Esophagus squamous epithelium (tissue), 5 donors: Measurements from ENCODE around the gene SPAG8. TPM values are rescaled to one million over a fixed set of nuclear protein-coding genes. Genes with fewer than 3 reads are reported as not detected.

Experiments
- DNase-seq: peaks from one replicate; lab custom pipeline; 2025; lab: John Stamatoyannopoulos, UW
- H3K27ac ChIP-seq, 4 donors: fragments of 200-600 bp; sonication (generic); one replicate each; pipeline ENCODE4 v1.5.1; 2016 to 2019; ENCODE audit warnings: mild to moderate bottlenecking in 1 of 4
- H3K27me3 ChIP-seq, 4 donors: fragments of 200-600 bp; sonication (generic); 1 replicate in 3 of 4; 2 replicates in 1 of 4; pipeline versions ENCODE4 v1.5.1 to v1.6.0; 2017 to 2021; ENCODE audit warnings: antibody characterized with exemption in 1 of 4
- H3K36me3 ChIP-seq, 3 donors: fragments of 200-600 bp; sonication (generic); one replicate each; pipeline ENCODE4 v1.5.1; 2016 to 2019
- H3K4me1 ChIP-seq, 3 donors: fragments of 200-600 bp; sonication (generic); one replicate each; pipeline ENCODE4 v1.5.1; 2017 to 2019
- H3K4me3 ChIP-seq, 4 donors: fragments of 200-600 bp; sonication (generic); 1 replicate in 3 of 4; 2 replicates in 1 of 4; pipeline ENCODE4 v1.5.1; 2016 to 2019; ENCODE audit warnings: mild to moderate bottlenecking in 2 of 4, moderate library complexity in 1 of 4
- H3K9me3 ChIP-seq, 3 donors: fragments of 200-600 bp; sonication (generic); one replicate each; pipeline ENCODE4 v1.5.1; 2016 to 2019
- POLR2A ChIP-seq, 4 donors: fragments of 450-650 bp; IDR thresholded peaks; one replicate each; pipeline ENCODE4 v1.6.1; 2017; ENCODE audit warnings: antibody characterized with exemption in 4 of 4, mild to moderate bottlenecking in 4 of 4, moderate library complexity in 3 of 4
- WGBS, 2 donors: methylation state at CpG; one replicate each; pipeline ENCODE4 v1.1.5; 2018; 5-methylcytosine and 5-hydroxymethylcytosine counted together
- intact Hi-C: fragments of 100-400 bp; cut with DNase I; formaldehyde crosslinking; loops from one replicate; pipeline ENCODE4 v1.15.0; 2022
- total RNA-seq, 4 donors: library from RNA; depleted of rRNA; stranded (reverse); fragments of >200 nt; gene quantifications; one replicate each; pipeline ENCODE4 v1.1.0, GENCODE V29; 2016
- TF ChIP-seq, protein P1 (sequence below), 6 experiments: fragments of 450-650 bp in 4 of 6; fragments of 200-600 bp in 2 of 6; sonication (generic) in 2 of 6; IDR thresholded peaks; one replicate each; pipeline ENCODE4 v1.5.1; 2016 to 2019; ENCODE audit warnings: antibody characterized with exemption in 6 of 6, mild to moderate bottlenecking in 4 of 6, moderate library complexity in 4 of 6
- donor health status: DM: yes; HTN: yes; CAD: no.

SPAG8 gene, protein sequence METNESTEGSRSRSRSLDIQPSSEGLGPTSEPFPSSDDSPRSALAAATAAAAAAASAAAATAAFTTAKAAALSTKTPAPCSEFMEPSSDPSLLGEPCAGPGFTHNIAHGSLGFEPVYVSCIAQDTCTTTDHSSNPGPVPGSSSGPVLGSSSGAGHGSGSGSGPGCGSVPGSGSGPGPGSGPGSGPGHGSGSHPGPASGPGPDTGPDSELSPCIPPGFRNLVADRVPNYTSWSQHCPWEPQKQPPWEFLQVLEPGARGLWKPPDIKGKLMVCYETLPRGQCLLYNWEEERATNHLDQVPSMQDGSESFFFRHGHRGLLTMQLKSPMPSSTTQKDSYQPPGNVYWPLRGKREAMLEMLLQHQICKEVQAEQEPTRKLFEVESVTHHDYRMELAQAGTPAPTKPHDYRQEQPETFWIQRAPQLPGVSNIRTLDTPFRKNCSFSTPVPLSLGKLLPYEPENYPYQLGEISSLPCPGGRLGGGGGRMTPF
- total RNA-seq = not detected

DNA sequence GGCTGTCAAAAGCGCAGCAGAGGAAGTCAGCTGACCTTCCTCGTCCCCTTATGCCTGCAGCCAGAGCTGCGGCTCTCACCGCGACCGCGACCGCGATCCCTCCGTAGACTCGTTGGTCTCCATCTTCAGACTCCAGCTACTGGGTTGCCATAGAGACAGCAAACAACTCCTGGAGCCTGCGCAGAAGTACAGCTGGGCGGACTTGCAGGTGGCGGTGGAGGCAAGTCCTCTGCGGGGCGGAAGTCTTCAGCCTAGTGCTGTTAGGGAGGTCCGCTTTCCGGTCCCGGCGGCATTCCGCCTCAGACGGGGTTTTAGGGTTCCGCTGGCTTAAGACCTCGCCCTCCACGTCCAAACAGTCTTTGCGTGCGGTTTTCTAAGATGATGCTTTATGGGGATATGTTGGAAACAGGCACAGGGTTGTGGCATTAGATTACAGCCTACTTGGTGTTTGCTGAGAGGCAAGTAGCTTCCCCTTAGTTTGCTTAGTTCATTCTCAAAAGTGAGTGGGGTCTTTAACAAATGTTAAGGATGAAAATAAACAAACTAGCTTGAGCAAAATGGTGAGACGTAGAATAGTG, at the start of gene SPAG8:
SPAG8 (minus strand) TSS at position 238 of the 578 bp plus-strand sequence; CDS start at position 123, 115 bp downstream.
- H3K27ac ChIP-seq = peak within 1 kb of the TSS; percentile 45 to 99 (median 85)
- peak within 1 kb of the TSS; percentile 20 to 66 (median 52) for H3K4me3 ChIP-seq
- 3% methylated on average over 12 to 13 of the region's 28 CpGs for WGBS, 2 donors
- H3K36me3 ChIP-seq = peaks cover 0 to 18% (median 0%) of the 10 kb centered on the region in 3 donors
- intact Hi-C loops = no loop called here
- peaks cover 11 to 49% (median 28%) of the 10 kb centered on the region in 3 donors for H3K4me1 ChIP-seq
- H3K9me3 ChIP-seq = no peaks in the 10 kb centered on the region
- no peaks in the 10 kb centered on the region for H3K27me3 ChIP-seq
- peak; percentile 82 for DNase-seq
- TF ChIP-seq, protein P1, sequence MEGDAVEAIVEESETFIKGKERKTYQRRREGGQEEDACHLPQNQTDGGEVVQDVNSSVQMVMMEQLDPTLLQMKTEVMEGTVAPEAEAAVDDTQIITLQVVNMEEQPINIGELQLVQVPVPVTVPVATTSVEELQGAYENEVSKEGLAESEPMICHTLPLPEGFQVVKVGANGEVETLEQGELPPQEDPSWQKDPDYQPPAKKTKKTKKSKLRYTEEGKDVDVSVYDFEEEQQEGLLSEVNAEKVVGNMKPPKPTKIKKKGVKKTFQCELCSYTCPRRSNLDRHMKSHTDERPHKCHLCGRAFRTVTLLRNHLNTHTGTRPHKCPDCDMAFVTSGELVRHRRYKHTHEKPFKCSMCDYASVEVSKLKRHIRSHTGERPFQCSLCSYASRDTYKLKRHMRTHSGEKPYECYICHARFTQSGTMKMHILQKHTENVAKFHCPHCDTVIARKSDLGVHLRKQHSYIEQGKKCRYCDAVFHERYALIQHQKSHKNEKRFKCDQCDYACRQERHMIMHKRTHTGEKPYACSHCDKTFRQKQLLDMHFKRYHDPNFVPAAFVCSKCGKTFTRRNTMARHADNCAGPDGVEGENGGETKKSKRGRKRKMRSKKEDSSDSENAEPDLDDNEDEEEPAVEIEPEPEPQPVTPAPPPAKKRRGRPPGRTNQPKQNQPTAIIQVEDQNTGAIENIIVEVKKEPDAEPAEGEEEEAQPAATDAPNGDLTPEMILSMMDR (IDR thresholded peaks at IDR 0.05) = peak in 1 of 6 experiments; percentile 29
- TF ChIP-seq POLR2A (IDR thresholded peaks at IDR 0.05) = no peak

DNA sequence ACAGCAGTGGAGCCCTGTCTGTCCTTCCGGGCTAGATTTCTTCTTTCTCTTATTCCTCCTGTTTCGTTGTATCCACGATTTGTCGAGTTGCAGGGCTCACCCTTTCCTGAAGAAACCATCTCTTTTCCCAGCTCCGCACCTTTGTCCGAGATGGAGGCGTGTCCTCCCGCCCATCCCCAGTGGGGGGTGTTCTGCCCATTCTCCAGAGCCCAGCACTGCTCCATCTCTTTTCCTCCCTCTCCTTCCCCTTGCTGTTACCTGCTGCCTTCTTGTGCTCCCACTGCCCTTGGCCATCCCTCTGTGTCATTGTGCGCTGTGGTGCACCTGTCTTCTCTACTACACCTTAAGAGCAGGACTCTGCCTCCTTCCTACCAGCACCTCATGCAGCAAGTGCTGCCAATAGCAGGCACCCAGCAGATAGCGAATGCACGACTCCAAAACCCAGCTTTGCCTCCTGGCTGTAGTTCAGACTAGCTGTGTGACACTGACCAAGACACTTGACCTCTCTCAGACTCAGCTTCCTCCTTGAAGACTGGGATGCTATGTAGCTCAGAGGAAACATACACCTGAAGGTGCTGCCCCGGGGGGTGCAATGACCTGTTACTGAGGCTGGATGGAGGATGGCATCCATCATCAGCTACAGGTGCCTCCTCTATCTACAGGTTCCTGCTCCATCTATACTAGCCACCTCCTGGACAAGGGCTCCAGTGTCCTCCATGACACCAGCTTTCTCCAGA, 49.3 kb upstream of the SPAG8 start:
- TF ChIP-seq, protein P1 (IDR thresholded peaks at IDR 0.05) = no peak
- Histone ChIP-seq H3K36me3 (no peaks in the 10 kb centered on the region), H3K27ac (no peak overlapping the region), H3K9me3 (no peaks in the 10 kb centered on the region), H3K4me1 (no peaks in the 10 kb centered on the region), H3K27me3 (peaks cover 0 to 86% (median 0%) of the 10 kb centered on the region in 4 donors), H3K4me3 (no peak overlapping the region)
- DNase-seq = no peak
- 52 to 64% methylated on average over 11 to 12 of the region's 12 CpGs for whole genome bisulfite sequencing, 2 donors
- intact Hi-C loops = no loop called here

DNA sequence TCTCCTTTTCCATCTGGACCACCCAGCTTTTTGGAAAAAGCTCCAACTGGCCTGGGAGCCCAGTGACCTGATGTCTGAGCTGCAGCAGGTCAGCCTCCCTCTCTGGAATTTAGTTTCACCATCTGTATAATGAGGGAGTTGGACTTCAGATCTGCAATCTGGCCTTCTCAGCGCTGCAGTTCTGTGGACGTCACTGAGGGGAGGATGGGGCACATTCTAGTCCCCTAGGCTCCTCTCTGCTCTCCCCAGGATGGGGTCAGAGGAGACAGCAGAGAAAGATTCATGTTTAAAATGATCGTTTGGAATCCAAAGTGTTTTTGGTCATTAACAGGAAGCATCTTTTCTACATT, 47.9 kb upstream of the SPAG8 start:
- 51 to 57% methylated on average over 3 of the region's 3 CpGs for WGBS, 2 donors
- no peaks in the 10 kb centered on the region for H3K9me3 ChIP-seq
- intact Hi-C loops = no loop called here
- no peak overlapping the region for H3K27ac ChIP-seq
- TF ChIP-seq POLR2A (IDR thresholded peaks at IDR 0.05) = no peak
- TF ChIP-seq, protein P1 (IDR thresholded peaks at IDR 0.05) = no peak
- H3K4me3 ChIP-seq = no peak overlapping the region
- H3K36me3 ChIP-seq = no peaks in the 10 kb centered on the region
- peaks cover 0 to 89% (median 0%) of the 10 kb centered on the region in 4 donors for H3K27me3 ChIP-seq
- DNase-seq = no peak
- H3K4me1 ChIP-seq = no peaks in the 10 kb centered on the region

DNA sequence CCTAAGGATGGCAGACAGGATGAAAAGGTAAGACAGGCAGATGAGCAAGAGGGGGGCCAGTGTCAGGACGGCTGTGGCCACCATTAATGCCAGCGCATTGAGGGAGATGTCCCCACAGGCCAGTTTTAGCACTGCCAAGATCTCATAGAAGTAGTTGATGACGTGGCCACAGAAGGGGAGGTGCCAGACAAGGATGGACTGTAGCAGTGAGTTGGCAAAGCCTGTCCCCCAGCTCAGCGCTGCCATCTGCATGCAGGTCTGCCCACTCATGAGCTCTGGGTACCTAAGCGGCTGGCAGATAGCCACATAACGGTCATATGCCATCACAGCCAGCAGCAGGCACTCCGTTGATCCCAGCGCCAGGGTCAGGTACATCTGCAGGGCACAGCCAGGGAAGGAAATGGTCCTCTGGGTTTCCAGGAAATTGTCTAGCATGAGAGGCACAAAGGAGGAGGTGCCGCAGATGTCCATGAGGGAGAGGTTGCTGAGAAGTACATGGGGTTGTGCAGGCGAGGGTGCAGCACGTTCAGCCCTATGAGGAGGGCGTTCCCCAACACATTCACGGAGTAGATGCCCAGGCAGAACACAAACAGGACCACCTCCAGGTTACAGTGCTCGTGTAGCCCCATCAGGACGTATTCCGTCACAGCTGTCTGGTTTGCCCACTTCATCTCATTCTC, 47.4 kb upstream of the SPAG8 start:
- Histone ChIP-seq H3K36me3 (no peaks in the 10 kb centered on the region), H3K4me3 (no peak overlapping the region), H3K27me3 (peaks cover 0 to 86% (median 0%) of the 10 kb centered on the region in 4 donors), H3K9me3 (no peaks in the 10 kb centered on the region), H3K4me1 (no peaks in the 10 kb centered on the region), H3K27ac (no peak overlapping the region)
- DNase-seq = no peak
- intact Hi-C loops = no loop called here
- TF ChIP-seq, protein P1 (IDR thresholded peaks at IDR 0.05) = no peak
- no peak for TF ChIP-seq POLR2A (IDR thresholded peaks at IDR 0.05)
- WGBS, 2 donors = 52 to 58% methylated on average over 14 to 15 of the region's 16 CpGs
